ENCODE measurements around the gene RPL29. TPM values are rescaled to one million over a fixed set of nuclear protein-coding genes. Genes with fewer than 3 reads are reported as not detected.

Gene RPL29
- total and polyA plus RNA-seq, 5 donors from 2014 or later = 1,128 to 1,661 (median 1,243) TPM

DNA sequence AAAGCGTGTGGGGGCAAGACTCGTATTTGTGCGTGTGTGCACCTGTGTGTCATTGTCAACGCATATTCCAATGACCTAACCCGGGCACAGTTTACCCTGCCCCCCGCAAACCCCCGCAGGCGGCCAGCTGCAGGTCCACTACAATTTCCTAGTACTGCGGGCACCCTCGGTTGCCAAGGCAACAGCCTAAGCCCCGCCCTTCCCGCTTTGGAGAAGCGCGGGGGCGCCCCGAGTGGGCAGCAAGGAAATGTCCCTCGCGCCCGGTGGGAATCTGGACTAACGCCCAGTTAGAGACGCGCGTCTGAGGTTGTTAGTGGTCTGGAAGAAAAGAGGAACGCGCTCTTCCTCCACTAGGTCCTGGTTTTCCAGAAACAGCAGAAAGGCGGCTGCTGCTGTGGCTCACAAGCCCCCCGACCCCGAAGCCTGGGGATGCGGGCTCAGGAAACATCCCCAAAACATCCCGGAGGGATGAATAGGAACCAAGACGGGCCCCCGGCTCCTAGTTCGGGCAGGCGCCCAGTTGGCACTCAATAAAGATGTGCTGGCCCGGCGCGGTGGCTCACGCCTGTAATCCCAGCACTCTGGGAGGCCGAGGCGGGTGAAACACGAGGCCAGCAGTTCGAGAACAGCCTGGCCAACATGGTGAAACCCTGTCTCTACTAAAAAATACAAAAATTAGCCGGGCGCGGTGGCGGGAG is 19.7 kb downstream of the RPL29 start:
- DNase-seq = peak in 1 of 3 donors; percentile 41
- peak overlapping the region; percentile 75 for H3K27ac ChIP-seq (ENCODE audit: insufficient read depth, low read length, poor library complexity, severe bottlenecking)

DNA sequence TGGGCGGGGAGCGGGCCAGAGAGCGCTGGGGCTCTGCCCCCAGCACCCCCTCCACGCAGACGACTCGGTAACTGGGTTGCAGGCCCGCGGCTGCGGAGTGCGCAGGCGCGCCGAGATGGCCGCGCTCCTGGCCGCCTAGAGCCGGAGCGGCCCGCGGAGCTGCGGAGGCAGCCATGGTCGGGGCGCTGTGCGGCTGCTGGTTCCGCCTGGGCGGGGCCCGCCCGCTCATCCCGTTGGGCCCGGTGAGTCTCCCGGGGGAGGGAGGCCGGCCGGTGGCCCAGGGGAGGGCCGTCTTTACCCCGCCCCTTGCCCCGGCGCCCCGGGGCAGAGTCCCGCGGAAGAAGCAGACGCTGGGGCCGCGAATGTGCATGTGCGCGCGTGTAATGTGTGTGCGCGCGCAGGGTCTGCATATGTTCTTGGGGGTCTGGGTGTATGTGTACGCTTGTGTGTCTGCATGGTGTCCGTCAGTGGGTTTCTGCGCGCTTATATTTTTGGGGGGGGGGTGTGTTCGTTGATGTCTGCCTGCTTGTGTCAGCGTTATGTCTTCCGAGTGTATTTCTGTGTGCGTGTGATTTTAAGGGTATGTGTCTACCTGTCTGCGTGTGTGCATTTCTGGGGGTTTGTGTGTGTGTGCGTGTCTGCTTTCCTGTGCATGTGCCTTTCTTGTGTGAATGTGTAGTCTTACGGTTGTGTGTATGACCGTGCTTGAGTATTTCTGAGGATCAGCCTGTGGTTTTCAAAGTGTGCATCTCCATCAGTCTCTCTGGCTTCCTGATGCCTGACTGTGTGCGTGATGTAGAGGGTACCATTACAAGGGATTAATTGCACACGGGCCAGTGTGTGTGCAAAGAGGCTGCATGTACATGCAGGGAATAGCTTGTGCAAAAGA is 20.5 kb downstream of the RPL29 start, which contains the start of gene ABHD14A:
TSS of gene ABHD14A (plus strand) at position 102 of the 889 bp plus-strand sequence. CDS start at position 174, 72 bp downstream.
- peaks cover 41% of the 10 kb centered on the region for H3K4me1 ChIP-seq (ENCODE audit: control insufficient read depth, insufficient read depth, low read length, poor library complexity, severe bottlenecking)
- Mint-ChIP-seq H3K9me3 (no peaks in the 10 kb centered on the region), H3K27me3 (peaks cover 6% of the 10 kb centered on the region), H3K4me3 (peak within 1 kb of the TSS; percentile 95 to 98 (median 97)), H3K36me3 (no peaks in the 10 kb centered on the region), H3K27ac (peak within 1 kb of the TSS; percentile 88 to 97 (median 96)), H3K4me1 (peaks cover 12 to 51% (median 28%) of the 10 kb centered on the region in 4 donors)
- DNase-seq = peak; percentile 76 to 78 (median 78)
- H3K27ac ChIP-seq (ENCODE audit: insufficient read depth, low read length, poor library complexity, severe bottlenecking) = peak within 1 kb of the TSS; percentile 75
- no peaks in the 10 kb centered on the region for H3K36me3 ChIP-seq (ENCODE audit: control insufficient read depth, insufficient read depth, low read length)
- peak; percentile 69 to 72 for ATAC-seq (ENCODE audit: low read depth in 2 of 2)
- no peaks in the 10 kb centered on the region for H3K27me3 ChIP-seq (ENCODE audit: control insufficient read depth, insufficient read depth, low read length)
- no peaks in the 10 kb centered on the region for H3K9me3 ChIP-seq (ENCODE audit: control insufficient read depth in 2 of 2, low read length in 2 of 2)
- H3K4me3 ChIP-seq (ENCODE audit: low read depth, low read length) = peak within 1 kb of the TSS; percentile 84

More for the DNA sequence above, 19.7 kb downstream of the RPL29 start:
- Mint-ChIP-seq H3K36me3 (no peaks in the 10 kb centered on the region), H3K9me3 (no peaks in the 10 kb centered on the region), H3K4me3 (peak overlapping the region; percentile 59 to 97 (median 90)), H3K27ac (peak overlapping the region; percentile 88 to 95 (median 92)), H3K27me3 (peaks cover 6% of the 10 kb centered on the region), H3K4me1 (peaks cover 14 to 48% (median 26%) of the 10 kb centered on the region in 4 donors)
- no peaks in the 10 kb centered on the region for H3K36me3 ChIP-seq (ENCODE audit: control insufficient read depth, insufficient read depth, low read length)
- ATAC-seq (ENCODE audit: low read depth in 2 of 2) = no peak
- no peaks in the 10 kb centered on the region for H3K9me3 ChIP-seq (ENCODE audit: control insufficient read depth in 2 of 2, low read length in 2 of 2)
- peak overlapping the region; percentile 84 for H3K4me3 ChIP-seq (ENCODE audit: low read depth, low read length)
- H3K27me3 ChIP-seq (ENCODE audit: control insufficient read depth, insufficient read depth, low read length) = no peaks in the 10 kb centered on the region
- H3K4me1 ChIP-seq (ENCODE audit: control insufficient read depth, insufficient read depth, low read length, poor library complexity, severe bottlenecking) = peaks cover 42% of the 10 kb centered on the region

DNA sequence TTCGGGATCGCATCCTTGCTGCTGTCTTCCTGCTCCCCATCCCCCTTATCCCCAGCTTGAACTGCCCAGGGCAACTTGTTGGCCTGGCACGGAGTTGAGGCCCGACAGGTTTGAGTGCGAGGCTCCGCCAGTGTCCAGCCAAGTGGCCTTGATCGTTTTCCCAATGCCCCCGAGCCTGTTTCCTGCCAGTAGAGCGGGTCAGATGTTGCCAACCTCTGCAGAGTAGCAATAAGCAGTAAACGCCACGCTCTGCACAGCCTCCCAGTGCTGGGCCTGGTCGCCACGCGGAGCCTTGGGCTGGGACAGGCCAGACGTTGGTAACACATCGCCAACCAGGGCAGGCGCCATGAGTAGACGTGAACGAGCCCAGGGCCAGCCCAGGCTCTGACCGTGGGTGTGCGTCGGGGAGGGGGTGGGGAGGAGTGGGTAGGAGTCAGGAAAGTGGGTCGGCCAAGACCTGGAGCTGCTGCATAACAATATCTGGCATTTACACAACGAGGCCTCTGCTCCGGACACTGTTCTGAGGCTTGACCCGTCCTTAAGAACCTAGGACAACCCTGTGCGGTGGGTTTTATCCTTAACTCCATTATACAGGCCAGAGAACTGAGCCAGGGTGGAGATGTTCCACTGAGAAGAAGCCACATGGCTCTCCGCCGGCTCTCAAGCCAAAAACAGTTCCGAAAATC is 21.3 kb downstream of the RPL29 start:
- peaks cover 6% of the 10 kb centered on the region for H3K27me3 Mint-ChIP-seq

DNA sequence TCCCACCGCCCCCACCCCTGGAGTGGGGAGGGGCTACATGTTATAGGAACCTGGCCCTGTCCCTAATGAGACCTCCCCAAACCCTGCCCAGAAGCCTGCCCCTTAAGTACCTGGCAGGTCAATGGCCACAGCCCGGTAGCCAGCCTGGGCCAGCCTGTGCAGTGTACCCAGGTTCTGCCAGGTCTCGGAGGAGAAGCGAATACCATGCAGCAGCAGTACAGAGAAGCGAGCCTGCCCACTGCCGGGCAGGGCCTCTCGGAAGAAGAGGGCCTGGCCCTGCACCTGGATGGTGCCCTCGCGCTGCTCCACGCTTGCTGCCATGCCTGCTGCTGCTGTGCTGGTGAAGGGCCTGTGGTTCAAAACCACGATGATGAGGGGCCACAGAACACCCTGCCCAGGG is 24.3 kb downstream of the RPL29 start:
- Mint-ChIP-seq H3K27me3 (peaks cover 6% of the 10 kb centered on the region), H3K9me3 (no peaks in the 10 kb centered on the region), H3K4me1 (peaks cover 7 to 54% (median 20%) of the 10 kb centered on the region in 4 donors), H3K27ac (peak overlapping the region in 2 of 3 donors; percentile 11 to 74), H3K4me3 (peak overlapping the region; percentile 38 to 97 (median 76)), H3K36me3 (no peaks in the 10 kb centered on the region)
- no peaks in the 10 kb centered on the region for H3K27me3 ChIP-seq (ENCODE audit: control insufficient read depth, insufficient read depth, low read length)
- H3K9me3 ChIP-seq (ENCODE audit: control insufficient read depth in 2 of 2, low read length in 2 of 2) = no peaks in the 10 kb centered on the region
- no peak for DNase-seq
- no peaks in the 10 kb centered on the region for H3K36me3 ChIP-seq (ENCODE audit: control insufficient read depth, insufficient read depth, low read length)
- no peak for ATAC-seq (ENCODE audit: low read depth in 2 of 2)
- no peak overlapping the region for H3K27ac ChIP-seq (ENCODE audit: insufficient read depth, low read length, poor library complexity, severe bottlenecking)
- H3K4me3 ChIP-seq (ENCODE audit: low read depth, low read length) = no peak overlapping the region
- H3K4me1 ChIP-seq (ENCODE audit: control insufficient read depth, insufficient read depth, low read length, poor library complexity, severe bottlenecking) = peaks cover 42% of the 10 kb centered on the region

More for the DNA sequence above, 21.3 kb downstream of the RPL29 start:
- no peaks in the 10 kb centered on the region for H3K9me3 ChIP-seq (ENCODE audit: control insufficient read depth in 2 of 2, low read length in 2 of 2)
- ATAC-seq (ENCODE audit: low read depth in 2 of 2) = no peak
- peak overlapping the region; percentile 82 for H3K4me3 ChIP-seq (ENCODE audit: low read depth, low read length)
- Mint-ChIP-seq H3K36me3 (no peaks in the 10 kb centered on the region), H3K4me3 (peak overlapping the region; percentile 95 to 98 (median 97)), H3K9me3 (no peaks in the 10 kb centered on the region), H3K4me1 (peaks cover 12 to 54% (median 28%) of the 10 kb centered on the region in 4 donors), H3K27ac (peak overlapping the region; percentile 88 to 97 (median 96))
- peaks cover 41% of the 10 kb centered on the region for H3K4me1 ChIP-seq (ENCODE audit: control insufficient read depth, insufficient read depth, low read length, poor library complexity, severe bottlenecking)
- no peaks in the 10 kb centered on the region for H3K36me3 ChIP-seq (ENCODE audit: control insufficient read depth, insufficient read depth, low read length)
- H3K27me3 ChIP-seq (ENCODE audit: control insufficient read depth, insufficient read depth, low read length) = no peaks in the 10 kb centered on the region
- H3K27ac ChIP-seq (ENCODE audit: insufficient read depth, low read length, poor library complexity, severe bottlenecking) = peak overlapping the region; percentile 75
- DNase-seq = no peak

DNA sequence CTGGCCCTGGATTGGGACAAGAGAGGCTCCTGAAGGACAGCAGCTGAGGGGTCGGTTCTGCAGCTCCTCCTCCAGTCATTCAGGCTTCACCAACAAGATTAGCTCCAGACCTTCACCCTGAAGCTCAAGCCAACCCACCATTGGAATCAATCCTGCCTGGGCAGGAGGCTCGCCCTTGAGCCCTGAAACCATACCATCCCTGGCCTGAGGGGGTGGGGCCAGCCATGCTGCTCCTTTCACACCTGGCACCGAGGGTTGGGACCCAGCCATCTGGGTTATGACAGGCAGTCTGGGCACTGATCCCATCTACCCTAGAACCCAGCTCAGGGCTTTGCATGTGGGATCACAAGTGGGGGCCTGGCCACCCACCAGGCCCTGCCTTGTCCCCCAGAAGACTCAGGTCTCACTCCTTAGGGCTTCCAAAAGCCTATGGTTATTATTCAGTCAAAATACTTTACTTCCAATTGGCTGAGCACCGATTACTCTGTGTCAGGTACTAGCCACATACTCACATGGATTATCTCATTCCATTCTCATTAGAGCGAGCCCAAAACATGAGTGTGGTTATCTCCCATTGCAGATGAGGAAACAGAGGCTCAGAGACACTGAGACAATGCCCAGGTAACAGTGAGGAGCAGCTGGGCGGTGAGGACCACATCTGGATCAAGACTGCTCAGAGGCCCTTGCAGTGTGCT is 24.9 kb downstream of the RPL29 start:
- no peaks in the 10 kb centered on the region for H3K9me3 Mint-ChIP-seq
- ATAC-seq (ENCODE audit: low read depth in 2 of 2) (no peak), DNase-seq (no peak)
- peak overlapping the region in 1 of 3 donors; percentile 74 for H3K27ac Mint-ChIP-seq
- Histone ChIP-seq H3K9me3 (ENCODE audit: control insufficient read depth in 2 of 2, low read length in 2 of 2) (no peaks in the 10 kb centered on the region), H3K27me3 (ENCODE audit: control insufficient read depth, insufficient read depth, low read length) (no peaks in the 10 kb centered on the region), H3K36me3 (ENCODE audit: control insufficient read depth, insufficient read depth, low read length) (no peaks in the 10 kb centered on the region), H3K4me1 (ENCODE audit: control insufficient read depth, insufficient read depth, low read length, poor library complexity, severe bottlenecking) (peaks cover 43% of the 10 kb centered on the region), H3K27ac (ENCODE audit: insufficient read depth, low read length, poor library complexity, severe bottlenecking) (no peak overlapping the region), H3K4me3 (ENCODE audit: low read depth, low read length) (no peak overlapping the region)
- peak overlapping the region in 2 of 4 donors; percentile 84 to 97 for H3K4me3 Mint-ChIP-seq
- H3K36me3 Mint-ChIP-seq = no peaks in the 10 kb centered on the region
- peaks cover 6% of the 10 kb centered on the region for H3K27me3 Mint-ChIP-seq
- peaks cover 7 to 54% (median 20%) of the 10 kb centered on the region in 4 donors for H3K4me1 Mint-ChIP-seq

DNA sequence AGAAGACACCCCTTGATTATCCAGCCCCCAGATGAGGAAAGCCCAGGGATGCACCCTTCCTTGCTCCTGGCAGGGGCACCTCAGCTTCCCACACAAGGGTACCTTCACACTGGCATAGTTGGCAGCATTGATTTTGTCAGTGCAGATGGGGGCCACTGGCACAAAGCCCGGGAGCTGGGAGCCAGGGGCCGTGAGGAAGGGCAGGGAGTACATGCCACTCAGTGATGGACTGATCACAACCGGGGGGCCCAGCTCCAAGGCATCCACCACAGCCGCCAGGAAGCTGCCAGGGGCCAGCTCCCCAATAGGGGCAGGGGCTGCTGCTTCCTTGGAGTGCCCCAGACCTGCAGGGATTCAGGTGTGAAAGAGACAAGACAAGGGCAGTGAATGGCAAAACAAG is 25.9 kb downstream of the RPL29 start:
- H3K36me3 ChIP-seq (ENCODE audit: control insufficient read depth, insufficient read depth, low read length) = no peaks in the 10 kb centered on the region
- no peaks in the 10 kb centered on the region for H3K9me3 ChIP-seq (ENCODE audit: control insufficient read depth in 2 of 2, low read length in 2 of 2)
- Mint-ChIP-seq H3K4me3 (peak overlapping the region in 2 of 4 donors; percentile 54 to 97), H3K27me3 (peaks cover 6% of the 10 kb centered on the region), H3K27ac (no peak overlapping the region), H3K36me3 (no peaks in the 10 kb centered on the region), H3K4me1 (peaks cover 4 to 57% (median 24%) of the 10 kb centered on the region in 4 donors), H3K9me3 (no peaks in the 10 kb centered on the region)
- no peak for ATAC-seq (ENCODE audit: low read depth in 2 of 2)
- H3K4me1 ChIP-seq (ENCODE audit: control insufficient read depth, insufficient read depth, low read length, poor library complexity, severe bottlenecking) = peaks cover 40% of the 10 kb centered on the region
- H3K27me3 ChIP-seq (ENCODE audit: control insufficient read depth, insufficient read depth, low read length) = no peaks in the 10 kb centered on the region
- DNase-seq = no peak
- H3K4me3 ChIP-seq (ENCODE audit: low read depth, low read length) = no peak overlapping the region
- no peak overlapping the region for H3K27ac ChIP-seq (ENCODE audit: insufficient read depth, low read length, poor library complexity, severe bottlenecking)
